Measurements from ENCODE around the gene ADRB1.

ADRB1 gene

DNA sequence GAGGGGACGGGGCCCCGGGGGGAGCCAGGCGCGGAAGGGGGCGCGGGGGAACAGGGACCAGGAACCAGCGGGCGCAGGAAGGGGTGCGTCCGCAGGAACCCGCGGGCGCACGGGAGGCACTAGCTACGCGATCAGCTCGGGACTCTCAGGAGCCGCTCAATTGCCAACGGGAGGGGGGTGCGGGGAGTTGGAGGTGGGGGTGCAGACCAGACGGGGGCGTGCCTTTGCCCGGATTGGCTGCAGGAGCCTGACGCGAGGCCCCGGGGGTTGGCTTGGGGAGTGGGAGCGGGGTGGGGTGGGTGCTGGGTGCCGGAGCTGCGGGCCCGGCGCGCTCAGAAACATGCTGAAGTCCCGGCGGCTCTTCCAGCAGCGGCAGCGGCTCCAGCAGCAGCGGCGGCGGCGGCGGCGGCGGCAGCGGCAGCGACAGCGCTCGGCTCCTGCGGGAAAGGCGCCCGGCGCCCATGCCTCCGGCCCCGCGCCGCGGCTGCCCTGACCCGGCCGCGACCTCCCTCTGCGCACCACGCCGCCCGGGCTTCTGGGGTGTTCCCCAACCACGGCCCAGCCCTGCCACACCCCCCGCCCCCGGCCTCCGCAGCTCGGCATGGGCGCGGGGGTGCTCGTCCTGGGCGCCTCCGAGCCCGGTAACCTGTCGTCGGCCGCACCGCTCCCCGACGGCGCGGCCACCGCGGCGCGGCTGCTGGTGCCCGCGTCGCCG is at the start of gene ADRB1:
Gene ADRB1, plus strand, starts transcription at position 335 of the 715 bp plus-strand sequence. Its CDS starts 267 bp downstream, at position 602.
- DNase-seq = no peak

GRCh38 chr10:113995201-113995600 is 48.5 kb upstream of the ADRB1 start:
- no peak for DNase-seq

GRCh38 chr10:113997428-113997827 is 46.2 kb upstream of the ADRB1 start:
- DNase-seq = no peak

DNA sequence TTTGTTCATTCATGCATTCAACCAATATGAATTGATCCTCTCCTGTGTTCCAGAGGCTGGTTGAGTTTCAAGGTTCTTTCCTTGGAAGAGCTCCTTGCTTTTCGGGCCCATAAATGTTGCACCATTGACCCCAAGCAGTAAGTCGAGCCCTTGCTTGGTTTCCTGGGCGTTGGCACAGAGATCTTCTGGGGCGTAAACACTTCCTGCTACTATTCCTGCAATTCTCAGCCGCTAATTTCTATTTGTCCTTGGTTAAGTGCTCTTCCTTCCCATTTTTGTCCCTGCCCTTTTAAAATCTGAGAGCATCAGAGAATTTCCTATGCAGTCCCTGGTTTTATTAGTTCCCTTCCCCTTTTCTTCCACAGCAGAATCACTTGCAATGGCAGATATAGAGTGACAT is 44.1 kb upstream of the ADRB1 start:
- DNase-seq = no peak

GRCh38 chr10:114000457-114001010 is 43.1 kb upstream of the ADRB1 start:
- DNase-seq = no peak

GRCh38 chr10:114002422-114002821 is 41.2 kb upstream of the ADRB1 start:
- no peak for DNase-seq

- DNase-seq = no peak
Measured at GRCh38 chr10:114003161-114003941, 40.3 kb upstream of the ADRB1 start.

DNA sequence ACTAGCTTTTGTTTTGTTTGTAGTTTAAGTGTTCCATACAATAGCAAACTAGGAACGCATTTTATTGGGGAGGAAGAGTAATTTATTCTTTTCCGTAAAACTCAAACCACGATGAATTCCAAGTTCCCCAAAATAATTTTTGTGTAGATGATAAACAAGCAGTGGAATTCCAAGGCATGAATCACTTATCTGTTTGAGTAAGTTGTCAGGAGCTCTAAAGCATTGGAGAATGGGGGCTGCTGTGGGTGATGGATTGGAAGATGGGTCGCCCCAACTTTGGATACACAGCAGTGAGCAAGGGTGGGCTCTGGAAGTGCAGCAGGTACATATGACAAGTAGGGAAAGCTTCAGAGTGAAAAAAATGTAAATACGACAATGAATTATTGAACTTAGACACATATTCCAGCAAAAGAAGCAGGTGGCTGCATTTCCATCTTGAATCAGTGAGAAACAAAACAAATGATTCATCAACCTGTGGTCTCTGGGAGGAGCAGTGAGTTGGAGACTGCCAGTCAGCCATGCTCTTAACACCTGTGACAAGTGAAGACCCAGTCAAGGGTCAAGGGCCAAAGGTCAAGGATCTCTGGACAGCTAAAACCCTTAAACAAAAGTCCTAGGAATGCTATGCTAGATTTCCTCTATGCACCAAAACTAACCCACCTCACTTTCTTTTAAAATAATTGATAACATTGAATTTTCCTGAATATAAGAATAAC is 34.2 kb upstream of the ADRB1 start:
- DNase-seq = no peak

DNA sequence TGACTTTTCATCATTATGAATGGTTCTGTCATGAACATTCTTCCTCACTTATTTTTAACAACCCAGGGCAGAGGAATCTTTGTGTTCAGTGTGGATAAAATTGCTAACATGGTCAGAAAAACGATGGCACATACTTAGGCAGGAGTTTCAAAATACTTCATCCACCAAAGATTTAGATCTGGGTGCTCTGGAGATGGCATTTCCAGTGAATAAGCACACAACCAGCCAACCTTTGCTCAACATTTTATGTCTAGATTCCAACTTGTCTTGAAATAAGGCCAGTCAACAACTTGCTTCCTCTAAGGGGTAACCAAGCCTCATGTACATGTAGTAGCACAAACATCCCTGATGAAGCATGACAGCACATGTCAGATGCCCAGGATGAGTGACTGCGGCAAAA is 33.4 kb upstream of the ADRB1 start:
- no peak for DNase-seq

DNA sequence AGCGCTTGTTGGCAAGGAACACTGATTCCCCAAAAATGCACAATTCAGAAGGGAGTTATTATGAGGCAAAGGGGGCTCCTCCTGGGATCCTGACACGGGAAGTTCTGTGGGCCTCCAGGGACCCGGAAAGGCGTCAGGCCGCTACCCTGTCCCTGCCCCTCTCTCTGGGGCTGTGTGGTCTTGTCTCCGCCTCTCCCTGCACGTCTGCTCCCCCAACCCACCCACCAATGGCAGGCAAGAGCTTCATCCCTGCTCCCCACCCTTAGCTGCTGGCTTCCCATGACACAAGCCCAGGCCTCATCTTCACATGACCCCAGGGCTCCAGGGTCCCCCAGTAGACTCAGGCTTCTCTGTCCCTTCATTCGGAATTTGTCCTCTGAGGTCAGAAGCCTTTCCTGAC is 31.0 kb upstream of the ADRB1 start:
- no peak for DNase-seq

- DNase-seq = no peak
Measured at GRCh38 chr10:114015708-114016107, 28.0 kb upstream of the ADRB1 start.

DNA sequence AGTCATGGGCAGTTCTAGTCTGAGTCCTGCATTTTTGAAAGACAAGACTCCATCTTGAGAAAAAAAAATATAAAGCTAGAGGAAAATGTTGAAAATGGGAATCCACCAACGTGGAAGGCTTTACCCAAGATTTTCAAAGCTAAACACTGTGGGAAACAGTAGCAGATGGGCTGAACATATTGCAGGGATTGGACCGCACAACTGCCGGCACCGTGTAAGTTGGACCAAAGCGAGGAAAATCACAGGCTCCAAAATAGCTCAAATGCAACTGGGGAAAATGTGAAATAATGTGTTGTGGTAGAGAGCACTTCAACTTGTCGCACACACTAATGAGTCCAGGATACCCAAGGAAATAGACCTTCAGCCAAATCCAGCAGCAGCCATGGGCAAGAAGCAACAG is 26.4 kb upstream of the ADRB1 start:
- DNase-seq = no peak

DNA sequence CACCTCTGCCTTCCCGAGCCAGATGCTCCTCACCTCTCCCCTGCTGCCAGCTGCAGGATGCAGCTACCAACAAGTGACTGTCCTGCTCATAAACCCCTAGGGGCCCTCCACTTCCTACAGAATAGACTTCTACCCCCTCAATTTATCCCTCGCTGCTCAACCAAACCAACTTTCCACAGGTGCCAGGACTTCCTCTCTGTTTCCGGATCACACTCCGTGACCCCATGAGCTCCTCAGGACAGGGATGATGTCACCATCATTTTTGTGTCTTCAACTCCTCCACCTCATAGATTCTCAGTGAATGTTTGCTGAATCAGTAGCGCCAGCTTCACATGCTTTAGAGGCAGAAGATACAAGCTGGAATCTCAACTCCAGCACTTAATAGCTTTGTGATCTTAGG is 25.8 kb upstream of the ADRB1 start:
- no peak for DNase-seq

GRCh38 chr10:114019226-114019625 is 24.4 kb upstream of the ADRB1 start:
- no peak for DNase-seq

- DNase-seq = no peak
Measured at GRCh38 chr10:114021154-114021553, 22.5 kb upstream of the ADRB1 start.

- no peak for DNase-seq
Measured at GRCh38 chr10:114021717-114022680, 21.7 kb upstream of the ADRB1 start.

- DNase-seq = no peak
Measured at GRCh38 chr10:114022766-114023597, 20.7 kb upstream of the ADRB1 start.

GRCh38 chr10:114024876-114025610 is 18.6 kb upstream of the ADRB1 start:
- DNase-seq = peak; percentile 55

DNA sequence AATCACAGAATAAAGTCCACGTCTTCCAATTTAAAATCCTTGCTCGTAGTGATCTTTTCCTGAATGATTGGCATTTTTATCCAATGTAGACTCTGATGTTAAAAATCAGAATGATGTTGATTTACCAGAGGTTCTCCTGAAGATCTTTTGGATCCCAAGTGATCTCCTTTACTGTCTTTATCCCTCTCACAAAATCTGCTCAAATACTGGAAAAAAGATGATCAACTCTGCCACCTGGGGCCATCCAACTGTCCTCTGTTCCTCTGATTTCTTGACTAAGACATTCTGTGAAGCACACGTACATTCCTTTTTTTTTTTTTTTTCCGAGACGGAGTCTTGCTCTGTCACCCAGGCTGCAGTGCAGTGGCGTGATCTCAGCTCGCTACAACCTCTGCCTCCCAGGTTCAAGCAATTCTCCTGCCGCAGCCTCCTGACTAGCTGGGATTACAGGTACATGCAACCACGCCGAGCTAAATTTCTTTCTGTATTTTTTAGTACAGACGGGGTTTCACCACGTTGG is 18.0 kb upstream of the ADRB1 start:
- DNase-seq = no peak
